K562 (cell line): ENCODE results near the gene HSF5. TPM values are rescaled to one million over a fixed set of nuclear protein-coding genes. Genes with fewer than 3 reads are reported as not detected.

Source experiments
- BCOR ChIP-seq: fragments of 450-650 bp; IDR thresholded peaks from 2 replicates; pipeline ENCODE4 v1.6.1; 2016
- CBFA2T3 ChIP-seq: fragments of 450-650 bp; IDR thresholded peaks from 2 replicates; pipeline ENCODE4 v1.6.1; 2017
- DMBX1 ChIP-seq: fragments of 250-450 bp; sonication (Bioruptor Pico); IDR thresholded peaks from 2 replicates; pipeline ENCODE4 v1.8.0; 2022; ENCODE audit warnings: inconsistent platforms, mild to moderate bottlenecking, moderate library complexity, borderline replicate concordance
- EP400 ChIP-seq: fragments of 450-650 bp; IDR thresholded peaks from 2 replicates; pipeline ENCODE4 v1.6.1; 2017; ENCODE audit warnings: antibody characterized with exemption, mild to moderate bottlenecking, moderate library complexity
- ESRRA ChIP-seq: fragments of 450-650 bp; IDR thresholded peaks from 2 replicates; pipeline ENCODE4 v1.6.1; 2014; ENCODE audit warnings: low read depth, mild to moderate bottlenecking, moderate library complexity, borderline replicate concordance
- ETV6 ChIP-seq, 3 experiments: fragments of 150-350 bp in 1 of 3; sonication (generic) in 1 of 3; formaldehyde crosslinking in 1 of 3; IDR thresholded peaks; 2 replicates each; pipeline versions ENCODE4 v1.6.1 to v1.8.0; 2014 to 2022; ENCODE audit warnings: borderline replicate concordance in 2 of 3, low read depth in 2 of 3, antibody characterized with exemption in 1 of 3, low read length in 1 of 3, mild to moderate bottlenecking in 1 of 3, missing genetic modification reagents in 1 of 3
- NELFE ChIP-seq: IDR thresholded peaks from 2 replicates; pipeline ENCODE4 v1.6.1; 2011; ENCODE audit warnings: mild to moderate bottlenecking; ENCODE audit not compliant: insufficient read depth, insufficient read length
- NR2F6 ChIP-seq: fragments of 450-650 bp; formaldehyde crosslinking; IDR thresholded peaks from 2 replicates; pipeline ENCODE4 v1.4.0; 2020; ENCODE audit warnings: mild to moderate bottlenecking
- RBM14 ChIP-seq: fragments of 200-400 bp; formaldehyde crosslinking; IDR thresholded peaks from 2 replicates; pipeline ENCODE4 v1.6.1; 2018; ENCODE audit warnings: low read depth, mild to moderate bottlenecking, low read length, moderate library complexity, borderline replicate concordance; ENCODE audit not compliant: insufficient read depth
- ZC3H4 ChIP-seq: sonication (generic); formaldehyde crosslinking; IDR thresholded peaks from 2 replicates; pipeline ENCODE4 v1.9.0; 2021; ENCODE audit warnings: missing genetic modification reagents, borderline replicate concordance
- ZNF224 ChIP-seq: sonication (generic); formaldehyde crosslinking; IDR thresholded peaks from 2 replicates; pipeline ENCODE4 v1.8.0; 2022; ENCODE audit warnings: mild to moderate bottlenecking, missing genetic modification reagents
- ZNF41 ChIP-seq: fragments of 250-450 bp; sonication (Bioruptor Pico); conservative IDR thresholded peaks from 2 replicates; pipeline ENCODE4 v1.4.0; 2020; ENCODE audit warnings: mild to moderate bottlenecking
- ZNF561 ChIP-seq: fragments of 450-650 bp; formaldehyde crosslinking; conservative IDR thresholded peaks from 2 replicates; pipeline ENCODE4 v1.4.0; 2020; ENCODE audit warnings: mild to moderate bottlenecking, moderate library complexity
- polyA plus RNA-seq, 8 experiments: library from polyadenylated mRNA; depleted of rRNA in 4 of 8; stranded (reverse) in 5 of 8; unstranded in 3 of 8; fragments of >200 nt; fragmentation: Nextera tagmentation in 2 of 8; fragmentation: Illumina TruSeq in 1 of 8; extraction: Ambion mirVana in 2 of 8; extraction: Trizol in 1 of 8; gene quantifications; 2 replicates each; pipeline versions ENCODE4 v1.2.1 to v1.2.3, GENCODE V29; 2011 to 2014; ENCODE audit warnings: inconsistent platforms in 1 of 8, missing spikeins in 1 of 8
- total RNA-seq, 7 experiments: library from RNA; depleted of rRNA in 6 of 7; stranded (reverse); fragments of >200 nt in 6 of 7; fragmentation: Illumina TruSeq in 2 of 7; extraction: Trizol in 2 of 7; gene quantifications; 2 replicates each; pipeline versions ENCODE4 v1.2.1 to v1.2.3, GENCODE V29; 2011 to 2021; ENCODE audit warnings: low replicate concordance in 1 of 7
- TF ChIP-seq, protein P1 (sequence below): IDR thresholded peaks from 3 replicates; pipeline ENCODE4 v1.6.1; 2011; ENCODE audit warnings: borderline replicate concordance, mild to moderate bottlenecking, moderate library complexity; ENCODE audit not compliant: insufficient read length; ENCODE audit errors: extremely low read depth
- TF ChIP-seq, protein P2 (sequence below): fragments of 450-650 bp; formaldehyde crosslinking; IDR thresholded peaks from 2 replicates; pipeline ENCODE4 v1.4.0; 2020; ENCODE audit warnings: mild to moderate bottlenecking, mixed read lengths
- TF ChIP-seq, protein P3 (sequence below), 2 experiments: IDR thresholded peaks; 2 replicates each; pipeline ENCODE4 v1.6.1; 2011; ENCODE audit warnings: borderline replicate concordance in 1 of 2, control low read depth in 1 of 2, low read depth in 1 of 2, low read length in 1 of 2, mild to moderate bottlenecking in 1 of 2, mixed read lengths in 1 of 2, moderate library complexity in 1 of 2; ENCODE audit not compliant: insufficient read depth in 1 of 2, insufficient read length in 1 of 2, poor library complexity in 1 of 2, severe bottlenecking in 1 of 2; ENCODE audit errors: extremely low read depth in 1 of 2
- TF ChIP-seq, protein P4 (sequence below), 3 experiments: fragments of 200-800 bp in 1 of 3; sonication (Bioruptor generic) in 1 of 3; sonication (generic) in 1 of 3; formaldehyde crosslinking in 1 of 3; IDR thresholded peaks; 2 replicates each; pipeline versions ENCODE4 v1.6.1 to v1.8.0; 2016 to 2022; ENCODE audit warnings: mild to moderate bottlenecking in 2 of 3, missing compliant biosample characterization in 2 of 3, missing genetic modification characterization in 2 of 3, missing genetic modification reagents in 1 of 3
- TF ChIP-seq, protein P5 (sequence below): fragments of 250-450 bp; sonication (Bioruptor Pico); IDR thresholded peaks from 2 replicates; pipeline ENCODE4 v1.4.0; 2020; ENCODE audit warnings: borderline replicate concordance

The HSF5 gene
- total and polyA plus RNA-seq, 9 of the 15 experiments (the other 6 are each of a cell fraction or from before 2014, with no cell fraction given): 0.04 TPM; not detected in 8

DNA sequence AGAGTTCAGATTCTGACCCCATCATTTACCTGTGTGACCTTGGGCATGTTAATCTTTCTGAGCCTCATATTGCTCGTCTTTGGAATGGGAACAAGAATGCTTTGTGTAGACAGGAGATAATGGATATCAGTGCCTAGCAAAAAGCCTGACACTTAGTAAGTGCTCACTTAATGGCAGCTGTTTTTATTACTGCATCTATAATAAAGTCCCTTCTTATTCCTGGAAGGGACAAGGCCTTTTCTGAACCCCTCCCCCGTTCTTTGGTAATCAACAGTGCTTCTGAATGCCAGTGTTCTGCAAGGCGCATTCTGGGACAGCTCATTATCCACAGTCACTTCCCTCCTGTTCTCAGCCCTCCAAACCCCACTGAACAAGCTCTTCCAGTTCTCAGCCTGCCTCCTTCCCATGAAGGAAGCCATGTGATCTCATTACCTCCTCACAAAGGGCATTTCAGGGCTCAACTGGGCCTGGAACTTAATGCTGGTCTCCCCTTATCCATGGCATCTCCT is 111.1 kb downstream of the HSF5 start (continued):
- TF ChIP-seq, protein P1, sequence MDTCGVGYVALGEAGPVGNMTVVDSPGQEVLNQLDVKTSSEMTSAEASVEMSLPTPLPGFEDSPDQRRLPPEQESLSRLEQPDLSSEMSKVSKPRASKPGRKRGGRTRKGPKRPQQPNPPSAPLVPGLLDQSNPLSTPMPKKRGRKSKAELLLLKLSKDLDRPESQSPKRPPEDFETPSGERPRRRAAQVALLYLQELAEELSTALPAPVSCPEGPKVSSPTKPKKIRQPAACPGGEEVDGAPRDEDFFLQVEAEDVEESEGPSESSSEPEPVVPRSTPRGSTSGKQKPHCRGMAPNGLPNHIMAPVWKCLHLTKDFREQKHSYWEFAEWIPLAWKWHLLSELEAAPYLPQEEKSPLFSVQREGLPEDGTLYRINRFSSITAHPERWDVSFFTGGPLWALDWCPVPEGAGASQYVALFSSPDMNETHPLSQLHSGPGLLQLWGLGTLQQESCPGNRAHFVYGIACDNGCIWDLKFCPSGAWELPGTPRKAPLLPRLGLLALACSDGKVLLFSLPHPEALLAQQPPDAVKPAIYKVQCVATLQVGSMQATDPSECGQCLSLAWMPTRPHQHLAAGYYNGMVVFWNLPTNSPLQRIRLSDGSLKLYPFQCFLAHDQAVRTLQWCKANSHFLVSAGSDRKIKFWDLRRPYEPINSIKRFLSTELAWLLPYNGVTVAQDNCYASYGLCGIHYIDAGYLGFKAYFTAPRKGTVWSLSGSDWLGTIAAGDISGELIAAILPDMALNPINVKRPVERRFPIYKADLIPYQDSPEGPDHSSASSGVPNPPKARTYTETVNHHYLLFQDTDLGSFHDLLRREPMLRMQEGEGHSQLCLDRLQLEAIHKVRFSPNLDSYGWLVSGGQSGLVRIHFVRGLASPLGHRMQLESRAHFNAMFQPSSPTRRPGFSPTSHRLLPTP: no peak
- TF ChIP-seq, protein P2, sequence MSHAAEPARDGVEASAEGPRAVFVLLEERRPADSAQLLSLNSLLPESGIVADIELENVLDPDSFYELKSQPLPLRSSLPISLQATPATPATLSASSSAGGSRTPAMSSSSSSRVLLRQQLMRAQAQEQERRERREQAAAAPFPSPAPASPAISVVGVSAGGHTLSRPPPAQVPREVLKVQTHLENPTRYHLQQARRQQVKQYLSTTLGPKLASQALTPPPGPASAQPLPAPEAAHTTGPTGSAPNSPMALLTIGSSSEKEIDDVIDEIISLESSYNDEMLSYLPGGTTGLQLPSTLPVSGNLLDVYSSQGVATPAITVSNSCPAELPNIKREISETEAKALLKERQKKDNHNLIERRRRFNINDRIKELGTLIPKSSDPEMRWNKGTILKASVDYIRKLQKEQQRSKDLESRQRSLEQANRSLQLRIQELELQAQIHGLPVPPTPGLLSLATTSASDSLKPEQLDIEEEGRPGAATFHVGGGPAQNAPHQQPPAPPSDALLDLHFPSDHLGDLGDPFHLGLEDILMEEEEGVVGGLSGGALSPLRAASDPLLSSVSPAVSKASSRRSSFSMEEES (CRISPR knock-in tag): no peak
- TF ChIP-seq, protein P3, sequence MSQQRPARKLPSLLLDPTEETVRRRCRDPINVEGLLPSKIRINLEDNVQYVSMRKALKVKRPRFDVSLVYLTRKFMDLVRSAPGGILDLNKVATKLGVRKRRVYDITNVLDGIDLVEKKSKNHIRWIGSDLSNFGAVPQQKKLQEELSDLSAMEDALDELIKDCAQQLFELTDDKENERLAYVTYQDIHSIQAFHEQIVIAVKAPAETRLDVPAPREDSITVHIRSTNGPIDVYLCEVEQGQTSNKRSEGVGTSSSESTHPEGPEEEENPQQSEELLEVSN (IDR thresholded peaks at IDR 0.05; ENCODE audit: borderline replicate concordance in 1 of 2, extremely low read depth in 1 of 2, insufficient read depth in 1 of 2, insufficient read length in 1 of 2, low read depth in 1 of 2, low read length in 1 of 2, poor library complexity in 1 of 2, severe bottlenecking in 1 of 2): no peak
- TF ChIP-seq EP400: no peak
- TF ChIP-seq ETV6 (IDR thresholded peaks at IDR 0.05; ENCODE audit: borderline replicate concordance in 1 of 2, low read depth in 2 of 2, low read length in 1 of 2): no peak
- TF ChIP-seq ETV6 (CRISPR knock-in tag; IDR thresholded peaks at IDR 0.05; ENCODE audit: borderline replicate concordance): no peak
- peak; percentile 63; the same call in 1 of the 2 replicates for TF ChIP-seq ESRRA
- TF ChIP-seq ZNF561 (CRISPR knock-in tag): no peak
- TF ChIP-seq, protein P4, sequence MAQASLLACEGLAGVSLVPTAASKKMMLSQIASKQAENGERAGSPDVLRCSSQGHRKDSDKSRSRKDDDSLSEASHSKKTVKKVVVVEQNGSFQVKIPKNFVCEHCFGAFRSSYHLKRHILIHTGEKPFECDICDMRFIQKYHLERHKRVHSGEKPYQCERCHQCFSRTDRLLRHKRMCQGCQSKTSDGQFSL (CRISPR knock-in tag; IDR thresholded peaks at IDR 0.05): no peak
- TF ChIP-seq, protein P4 (tag; IDR thresholded peaks at IDR 0.05): no peak
- TF ChIP-seq ZNF41 (CRISPR knock-in tag): no peak
- TF ChIP-seq, protein P5, sequence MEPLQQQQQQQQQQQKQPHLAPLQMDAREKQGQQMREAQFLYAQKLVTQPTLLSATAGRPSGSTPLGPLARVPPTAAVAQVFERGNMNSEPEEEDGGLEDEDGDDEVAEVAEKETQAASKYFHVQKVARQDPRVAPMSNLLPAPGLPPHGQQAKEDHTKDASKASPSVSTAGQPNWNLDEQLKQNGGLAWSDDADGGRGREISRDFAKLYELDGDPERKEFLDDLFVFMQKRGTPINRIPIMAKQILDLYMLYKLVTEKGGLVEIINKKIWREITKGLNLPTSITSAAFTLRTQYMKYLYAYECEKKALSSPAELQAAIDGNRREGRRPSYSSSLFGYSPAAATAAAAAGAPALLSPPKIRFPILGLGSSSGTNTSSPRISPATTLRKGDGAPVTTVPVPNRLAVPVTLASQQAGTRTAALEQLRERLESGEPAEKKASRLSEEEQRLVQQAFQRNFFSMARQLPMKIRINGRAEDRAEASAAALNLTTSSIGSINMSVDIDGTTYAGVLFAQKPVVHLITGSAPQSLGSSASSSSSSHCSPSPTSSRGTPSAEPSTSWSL (CRISPR knock-in tag): no peak
- TF ChIP-seq NR2F6: no peak
- TF ChIP-seq ZNF224 (CRISPR knock-in tag): no peak
- TF ChIP-seq RBM14: no peak
- no peak for TF ChIP-seq ZC3H4 (CRISPR knock-in tag)
- no peak for TF ChIP-seq DMBX1 (CRISPR knock-in tag)
- TF ChIP-seq CBFA2T3: peak; percentile 65
- no peak for TF ChIP-seq BCOR
- TF ChIP-seq NELFE: no peak
